Measurements from ENCODE around the gene SORCS3.

SORCS3 gene

GRCh38 chr10:105253515-105254212, 612.6 kb downstream of the SORCS3 start:
- TF ChIP-seq, protein P1, sequence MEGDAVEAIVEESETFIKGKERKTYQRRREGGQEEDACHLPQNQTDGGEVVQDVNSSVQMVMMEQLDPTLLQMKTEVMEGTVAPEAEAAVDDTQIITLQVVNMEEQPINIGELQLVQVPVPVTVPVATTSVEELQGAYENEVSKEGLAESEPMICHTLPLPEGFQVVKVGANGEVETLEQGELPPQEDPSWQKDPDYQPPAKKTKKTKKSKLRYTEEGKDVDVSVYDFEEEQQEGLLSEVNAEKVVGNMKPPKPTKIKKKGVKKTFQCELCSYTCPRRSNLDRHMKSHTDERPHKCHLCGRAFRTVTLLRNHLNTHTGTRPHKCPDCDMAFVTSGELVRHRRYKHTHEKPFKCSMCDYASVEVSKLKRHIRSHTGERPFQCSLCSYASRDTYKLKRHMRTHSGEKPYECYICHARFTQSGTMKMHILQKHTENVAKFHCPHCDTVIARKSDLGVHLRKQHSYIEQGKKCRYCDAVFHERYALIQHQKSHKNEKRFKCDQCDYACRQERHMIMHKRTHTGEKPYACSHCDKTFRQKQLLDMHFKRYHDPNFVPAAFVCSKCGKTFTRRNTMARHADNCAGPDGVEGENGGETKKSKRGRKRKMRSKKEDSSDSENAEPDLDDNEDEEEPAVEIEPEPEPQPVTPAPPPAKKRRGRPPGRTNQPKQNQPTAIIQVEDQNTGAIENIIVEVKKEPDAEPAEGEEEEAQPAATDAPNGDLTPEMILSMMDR (IDR thresholded peaks at IDR 0.05; ENCODE audit: low read length, missing control alignments): no peak
- no peak overlapping the region for H3K4me3 ChIP-seq (replicated peaks; ENCODE audit: low read depth, low read length)
- no peak for DNase-seq (ENCODE audit: low read depth)

DNA sequence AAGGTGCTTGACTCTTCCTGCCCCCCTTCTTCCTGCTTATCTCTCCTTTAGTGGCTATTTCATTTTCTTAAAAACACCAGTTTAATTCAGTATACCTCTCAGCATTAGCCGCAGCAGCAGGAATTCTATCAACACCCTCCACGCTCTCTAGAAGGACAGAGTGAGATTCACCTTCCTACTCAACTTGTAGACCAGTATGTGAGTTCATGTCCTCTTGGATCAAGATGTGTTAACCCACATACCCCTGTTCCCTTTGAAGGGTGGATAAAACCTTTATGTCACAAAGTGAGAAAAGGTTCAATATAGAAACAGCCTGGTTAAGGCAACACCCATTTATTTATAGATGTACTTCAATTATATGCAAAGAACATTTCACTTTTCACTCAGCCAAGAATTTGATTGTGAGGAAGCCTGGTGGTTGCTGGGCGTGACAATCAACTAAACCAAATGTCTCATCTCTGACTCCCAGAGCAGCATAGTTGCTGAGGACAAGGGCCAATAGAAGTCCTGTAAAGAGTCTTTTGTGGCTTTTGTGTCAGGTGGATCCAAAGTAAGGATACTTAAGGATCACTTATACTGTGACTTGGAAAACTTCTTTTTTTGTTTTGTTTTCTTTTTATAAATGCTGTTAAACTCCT, 617.1 kb downstream of the SORCS3 start:
- DNase-seq (ENCODE audit: low read depth): no peak
- no peak overlapping the region for H3K4me3 ChIP-seq (replicated peaks; ENCODE audit: low read depth, low read length)
- TF ChIP-seq, protein P1 (IDR thresholded peaks at IDR 0.05; ENCODE audit: low read length, missing control alignments): no peak

GRCh38 chr10:105258674-105259065, 617.6 kb downstream of the SORCS3 start:
- H3K4me3 ChIP-seq (replicated peaks; ENCODE audit: low read depth, low read length): no peak overlapping the region
- TF ChIP-seq, protein P1 (IDR thresholded peaks at IDR 0.05; ENCODE audit: low read length, missing control alignments): no peak
- no peak for DNase-seq (ENCODE audit: low read depth)

- no peak overlapping the region for H3K4me3 ChIP-seq (replicated peaks; ENCODE audit: low read depth, low read length)
- no peak for DNase-seq (ENCODE audit: low read depth)
- TF ChIP-seq, protein P1 (IDR thresholded peaks at IDR 0.05; ENCODE audit: low read length, missing control alignments): no peak
These were observed 618.1 kb downstream of the SORCS3 start for GRCh38 chr10:105259201-105259600.

DNA sequence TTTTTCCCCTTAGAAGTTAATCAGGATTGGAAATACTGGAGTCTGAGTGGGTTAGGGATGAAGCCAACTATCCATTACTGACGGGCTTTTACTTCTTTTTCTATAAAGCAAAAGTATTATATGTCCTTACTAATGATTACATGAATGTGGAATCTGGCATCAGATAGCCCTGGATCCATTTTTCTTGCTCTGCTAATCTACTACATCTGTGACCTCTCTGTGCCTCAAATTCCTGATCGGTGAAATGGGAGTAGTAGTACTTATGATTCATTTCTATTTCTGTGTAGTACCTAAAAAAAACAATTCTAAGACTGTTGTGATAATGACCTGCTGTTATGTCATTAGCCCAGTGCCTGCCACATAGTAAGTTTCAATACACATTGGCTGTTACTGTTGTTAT, 621.6 kb downstream of the SORCS3 start:
- no peak overlapping the region for H3K4me3 ChIP-seq (replicated peaks; ENCODE audit: low read depth, low read length)
- TF ChIP-seq, protein P1 (IDR thresholded peaks at IDR 0.05; ENCODE audit: low read length, missing control alignments): no peak
- DNase-seq (ENCODE audit: low read depth): no peak

DNA sequence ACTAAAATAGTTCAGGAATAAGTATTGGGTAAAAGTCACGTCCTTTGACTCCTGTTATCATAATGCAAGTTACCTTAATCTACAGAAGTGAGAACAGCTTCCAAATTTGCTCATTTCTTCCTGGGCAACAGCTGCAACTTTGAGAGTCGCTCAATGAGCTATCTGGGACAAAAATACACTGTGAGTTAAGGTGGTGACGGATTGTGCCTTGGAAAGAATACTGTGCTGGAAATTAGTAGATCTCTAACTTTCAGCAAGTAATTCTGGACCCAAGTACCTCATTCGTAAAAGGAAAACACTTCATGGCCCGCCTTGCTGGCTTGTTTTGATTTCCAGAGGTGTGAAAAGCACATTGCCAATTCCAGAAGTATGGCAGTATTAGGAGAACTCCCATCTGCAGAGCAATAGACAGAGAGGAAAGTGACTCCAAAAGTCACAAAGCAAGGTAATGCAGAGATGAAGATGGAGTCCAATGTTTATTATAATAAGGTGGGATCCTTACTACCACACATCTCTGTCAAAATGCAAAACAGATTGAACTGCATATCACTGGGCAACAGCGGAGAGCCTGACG, 626.0 kb downstream of the SORCS3 start:
- no peak for DNase-seq (ENCODE audit: low read depth)
- TF ChIP-seq, protein P1 (IDR thresholded peaks at IDR 0.05; ENCODE audit: low read length, missing control alignments): no peak
- no peak overlapping the region for H3K4me3 ChIP-seq (replicated peaks; ENCODE audit: low read depth, low read length)
